Spleen (tissue), 7 donors: ENCODE measurements around the gene RBMS3.

Experiments
- CTCF ChIP-seq, 11 experiments: fragments of 200-600 bp in 7 of 11; fragments of 450-650 bp in 4 of 11; sonication (generic) in 4 of 11; IDR thresholded peaks in 8 of 11; conservative IDR thresholded peaks in 3 of 11; 1 replicate in 7 of 11; 2 replicates in 4 of 11; pipeline versions ENCODE4 v1.4.0 to v1.8.0; 2016 to 2021; ENCODE audit warnings: antibody characterized with exemption in 11 of 11, inconsistent platforms in 4 of 11, mild to moderate bottlenecking in 1 of 11
- POLR2A ChIP-seq, 3 donors: fragments of 450-650 bp; IDR thresholded peaks; one replicate each; pipeline ENCODE4 v1.5.1; 2017; ENCODE audit warnings: antibody characterized with exemption in 3 of 3, mild to moderate bottlenecking in 1 of 3
- donor health status: DM: no; HTN: no; CAD: no; lungs with moderate emphysema.
- donor health status: DM: no; HTN: no; CAD: no.
- donor health status: DM: no; HTN: no; CAD: no.

- TF ChIP-seq CTCF (IDR thresholded peaks at IDR 0.05 in 8 of 11, conservative IDR thresholded peaks at IDR 0.05 in 3 of 11) (no peak), POLR2A (IDR thresholded peaks at IDR 0.05) (no peak)
Measured at GRCh38 chr3:29335943-29336342, 55.1 kb downstream of the RBMS3 start.
